DOHH2 (cell line): ENCODE results near the gene SEC61A1.

ENCODE experiments used
- H3F3A ChIP-seq: fragments of 200-600 bp; sonication (generic), shearing (Covaris generic); 2 replicates; pipeline ENCODE4 v1.6.0; 2016; ENCODE audit warnings: antibody characterized with exemption, mild to moderate bottlenecking; ENCODE audit not compliant: control insufficient read depth, insufficient read depth
- H3K27ac ChIP-seq: fragments of 200-600 bp; sonication (generic); 2 replicates; pipeline ENCODE4 v1.5.1; 2014; ENCODE audit warnings: low read depth, mild to moderate bottlenecking, low read length, moderate library complexity
- H3K27me3 ChIP-seq: fragments of 200-600 bp; sonication (generic); 2 replicates; pipeline ENCODE4 v1.6.1; 2014; ENCODE audit warnings: mild to moderate bottlenecking, low read length, mixed read lengths; ENCODE audit not compliant: control insufficient read depth
- H3K36me3 ChIP-seq: fragments of 200-600 bp; sonication (generic); 2 replicates; pipeline ENCODE4 v1.6.1; 2014; ENCODE audit warnings: mild to moderate bottlenecking, low read length, moderate library complexity, mixed read lengths; ENCODE audit not compliant: control insufficient read depth
- H3K4me1 ChIP-seq: fragments of 200-600 bp; sonication (generic); 2 replicates; pipeline ENCODE4 v1.6.1; 2014; ENCODE audit warnings: mild to moderate bottlenecking, low read length, mixed read lengths; ENCODE audit not compliant: control insufficient read depth
- H3K4me2 ChIP-seq: fragments of 200-600 bp; sonication (generic); 2 replicates; pipeline ENCODE4 v1.6.0; 2014; ENCODE audit warnings: mild to moderate bottlenecking, low read length, moderate library complexity
- H3K4me3 ChIP-seq: fragments of 200-600 bp; sonication (generic); 2 replicates; pipeline ENCODE4 v1.5.1; 2014; ENCODE audit warnings: mild to moderate bottlenecking, low read length, mixed read lengths
- H3K79me2 ChIP-seq: fragments of 200-600 bp; sonication (generic); 2 replicates; pipeline ENCODE4 v1.6.1; 2014; ENCODE audit warnings: mild to moderate bottlenecking, low read length, mixed read lengths; ENCODE audit not compliant: control insufficient read depth
- H3K9me2 ChIP-seq: fragments of 200-600 bp; sonication (generic); replicated peaks from 2 replicates; pipeline ENCODE4 v1.6.1; 2014; ENCODE audit warnings: mild to moderate bottlenecking, low read length, mixed read lengths; ENCODE audit not compliant: control insufficient read depth
- H3K9me3 ChIP-seq: fragments of 200-600 bp; sonication (generic); 2 replicates; pipeline ENCODE4 v1.6.1; 2014; ENCODE audit warnings: antibody characterized with exemption, low read length, mixed read lengths; ENCODE audit not compliant: control insufficient read depth, insufficient read depth
- H4K20me1 ChIP-seq: fragments of 200-600 bp; sonication (generic); 2 replicates; pipeline ENCODE4 v1.6.0; 2014; ENCODE audit warnings: low read depth, mild to moderate bottlenecking, antibody characterized with exemption, low read length, moderate library complexity; ENCODE audit not compliant: control insufficient read depth, insufficient read depth
- EZH2phosphoT487 ChIP-seq: fragments of 200-600 bp; sonication (generic); IDR thresholded peaks from 2 replicates; pipeline ENCODE4 v1.6.1; 2017; ENCODE audit warnings: borderline replicate concordance, mild to moderate bottlenecking, antibody characterized with exemption, low read length, moderate library complexity, mixed read lengths
- TF ChIP-seq, protein P1 (sequence below): fragments of 200-600 bp; sonication (generic); IDR thresholded peaks from one replicate; pipeline ENCODE4 v1.5.1; 2014; ENCODE audit warnings: antibody characterized with exemption, mild to moderate bottlenecking, low read depth, low read length; ENCODE audit not compliant: poor library complexity, severe bottlenecking

Gene SEC61A1

GRCh38 chr3:128007033-128007424 is 45.2 kb upstream of the SEC61A1 start:
- no peak for TF ChIP-seq EZH2phosphoT487
- TF ChIP-seq, protein P1, sequence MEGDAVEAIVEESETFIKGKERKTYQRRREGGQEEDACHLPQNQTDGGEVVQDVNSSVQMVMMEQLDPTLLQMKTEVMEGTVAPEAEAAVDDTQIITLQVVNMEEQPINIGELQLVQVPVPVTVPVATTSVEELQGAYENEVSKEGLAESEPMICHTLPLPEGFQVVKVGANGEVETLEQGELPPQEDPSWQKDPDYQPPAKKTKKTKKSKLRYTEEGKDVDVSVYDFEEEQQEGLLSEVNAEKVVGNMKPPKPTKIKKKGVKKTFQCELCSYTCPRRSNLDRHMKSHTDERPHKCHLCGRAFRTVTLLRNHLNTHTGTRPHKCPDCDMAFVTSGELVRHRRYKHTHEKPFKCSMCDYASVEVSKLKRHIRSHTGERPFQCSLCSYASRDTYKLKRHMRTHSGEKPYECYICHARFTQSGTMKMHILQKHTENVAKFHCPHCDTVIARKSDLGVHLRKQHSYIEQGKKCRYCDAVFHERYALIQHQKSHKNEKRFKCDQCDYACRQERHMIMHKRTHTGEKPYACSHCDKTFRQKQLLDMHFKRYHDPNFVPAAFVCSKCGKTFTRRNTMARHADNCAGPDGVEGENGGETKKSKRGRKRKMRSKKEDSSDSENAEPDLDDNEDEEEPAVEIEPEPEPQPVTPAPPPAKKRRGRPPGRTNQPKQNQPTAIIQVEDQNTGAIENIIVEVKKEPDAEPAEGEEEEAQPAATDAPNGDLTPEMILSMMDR = no peak
- Histone ChIP-seq H3K4me3 (no peak overlapping the region), H3K9me3 (no peaks in the 10 kb centered on the region), H4K20me1 (no peaks in the 10 kb centered on the region), H3K27ac (no peak overlapping the region), H3K4me2 (no peak overlapping the region), H3K27me3 (peaks cover under 1% of the 10 kb centered on the region; the same call in 1 of the 2 replicates), H3F3A (no peaks in the 10 kb centered on the region), H3K79me2 (no peaks in the 10 kb centered on the region), H3K36me3 (no peaks in the 10 kb centered on the region), H3K9me2 (no peaks in the 10 kb centered on the region), H3K4me1 (peaks cover 5% of the 10 kb centered on the region)

- no peak overlapping the region for H3K27ac ChIP-seq
- H4K20me1 ChIP-seq = no peaks in the 10 kb centered on the region
- H3K27me3 ChIP-seq = no peaks in the 10 kb centered on the region
- no peak overlapping the region for H3K4me2 ChIP-seq
- TF ChIP-seq, protein P1 = no peak
- no peak for TF ChIP-seq EZH2phosphoT487
- no peaks in the 10 kb centered on the region for H3K9me2 ChIP-seq
- peaks cover 5% of the 10 kb centered on the region for H3K4me1 ChIP-seq
- no peaks in the 10 kb centered on the region for H3K9me3 ChIP-seq
- H3F3A ChIP-seq = no peaks in the 10 kb centered on the region
- no peak overlapping the region for H3K4me3 ChIP-seq
- no peaks in the 10 kb centered on the region for H3K79me2 ChIP-seq
- H3K36me3 ChIP-seq = no peaks in the 10 kb centered on the region
These were observed 42.0 kb upstream of the SEC61A1 start for GRCh38 chr3:128009952-128010846.

DNA sequence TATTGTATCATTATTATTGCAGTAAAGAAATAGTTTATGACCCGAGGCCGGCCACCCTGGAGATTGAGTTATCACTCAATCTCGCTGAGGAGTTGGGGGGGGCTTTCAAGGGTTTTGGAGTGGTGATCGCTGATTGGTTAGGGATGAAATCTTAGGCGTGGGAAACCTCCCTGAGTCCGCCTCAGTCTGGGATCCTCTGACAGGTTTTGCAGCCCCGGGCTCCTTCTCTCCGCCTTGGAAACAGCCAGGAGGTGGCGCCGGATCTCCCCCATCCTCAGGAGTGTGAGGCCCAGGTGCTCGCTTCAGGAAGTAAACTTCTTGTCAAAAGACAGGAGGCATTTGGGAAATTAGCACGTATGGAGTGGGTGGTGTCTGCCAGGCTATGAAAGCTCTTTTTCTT is 41.1 kb upstream of the SEC61A1 start:
- H3K9me2 ChIP-seq = no peaks in the 10 kb centered on the region
- H3K79me2 ChIP-seq = no peaks in the 10 kb centered on the region
- H3F3A ChIP-seq = no peaks in the 10 kb centered on the region
- H3K27ac ChIP-seq = no peak overlapping the region
- peaks cover under 1% of the 10 kb centered on the region for H3K9me3 ChIP-seq
- H3K27me3 ChIP-seq = no peaks in the 10 kb centered on the region
- TF ChIP-seq, protein P1 = peak; percentile 76
- no peak for TF ChIP-seq EZH2phosphoT487
- peak overlapping the region; percentile 24 for H3K4me2 ChIP-seq
- H3K4me3 ChIP-seq = no peak overlapping the region
- H3K4me1 ChIP-seq = peaks cover 5% of the 10 kb centered on the region
- H3K36me3 ChIP-seq = no peaks in the 10 kb centered on the region
- H4K20me1 ChIP-seq = no peaks in the 10 kb centered on the region
